Fibroblast of peridontal ligament (primary cell): ENCODE results near the gene ATXN2.
"Not testable (repeated sequence)": the region's sequence is repeated elsewhere in the genome, so short reads cannot be mapped to it uniquely, and the experiment has no call there.

Experiments used
- DNase-seq: peaks from one replicate; pipeline ENCODE4 v3.0.0-alpha.2; 2010; ENCODE audit errors: extremely low read depth

Gene ATXN2

DNA sequence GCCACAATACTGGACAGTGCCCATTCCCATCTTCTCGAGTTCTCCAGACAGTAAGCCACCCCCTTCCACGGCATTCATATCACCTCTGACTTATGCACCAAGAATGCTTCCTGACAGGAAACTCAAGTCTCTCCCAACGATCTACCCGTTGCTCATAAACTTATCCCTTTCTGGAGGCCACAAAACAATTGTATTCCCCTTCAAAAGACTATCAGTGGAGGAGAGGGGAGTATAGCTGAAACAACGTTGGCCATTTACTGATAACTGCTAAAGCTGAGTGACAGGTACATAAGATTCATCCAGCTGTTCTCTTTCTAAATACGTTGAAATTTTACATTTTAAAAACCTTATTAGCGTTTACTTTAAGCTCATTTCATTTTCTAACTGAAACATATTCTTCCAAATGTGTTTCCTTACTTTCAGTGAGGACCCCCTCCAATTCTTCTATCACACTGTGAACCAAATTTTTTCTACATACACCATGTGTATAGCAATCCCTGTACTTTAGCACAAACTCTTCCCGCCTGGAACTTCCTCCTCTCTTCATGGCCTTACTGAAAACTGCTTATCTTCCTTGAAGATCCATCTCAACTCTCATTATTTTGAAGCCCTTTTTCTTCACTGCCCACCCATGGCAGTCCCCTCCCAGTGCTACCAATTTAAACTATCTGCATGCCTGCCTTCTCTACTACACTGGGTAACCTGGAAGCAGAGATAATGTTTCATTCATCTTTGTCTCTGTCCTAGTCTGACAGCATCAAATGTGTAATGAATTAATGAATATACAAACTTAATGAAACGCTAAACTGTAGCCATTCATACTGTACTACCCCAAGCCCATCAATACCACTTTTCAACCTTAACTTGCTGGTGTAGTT is 28.8 kb downstream of the ATXN2 start:
- peak; percentile 74 for DNase-seq

DNA sequence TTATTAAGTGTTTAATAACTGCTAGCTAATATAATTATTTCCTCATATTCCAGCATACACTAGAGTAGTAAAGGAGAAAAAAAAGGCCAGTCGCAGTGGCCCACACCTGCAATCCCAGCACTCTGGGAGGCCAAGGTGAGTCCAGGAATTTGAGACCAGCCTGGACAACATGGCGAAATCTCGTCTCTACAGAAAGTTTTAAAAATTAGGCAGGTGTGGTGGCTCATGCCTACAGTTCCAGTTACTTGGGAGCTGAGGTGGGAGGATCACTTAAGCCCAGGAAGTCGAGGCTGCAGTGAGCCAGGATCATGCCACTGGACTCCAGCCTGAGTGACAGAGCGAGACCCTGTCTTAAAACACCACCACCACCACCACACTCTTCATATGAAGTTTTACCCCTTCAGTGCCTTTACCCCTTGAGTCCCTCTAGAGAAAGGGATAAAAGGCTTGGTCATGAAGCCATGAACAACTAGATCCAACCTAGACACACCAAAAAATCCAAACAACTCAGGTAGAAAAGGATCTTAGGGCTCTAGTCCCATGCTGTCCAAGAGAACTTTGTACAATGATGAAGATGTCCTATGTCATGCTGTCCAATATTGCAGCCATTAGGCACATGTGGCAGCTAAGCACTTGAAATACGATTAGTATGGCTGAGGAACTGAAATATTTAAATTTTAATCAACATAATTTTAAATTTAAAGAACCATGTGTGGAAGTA is 29.6 kb downstream of the ATXN2 start:
- no peak for DNase-seq

DNA sequence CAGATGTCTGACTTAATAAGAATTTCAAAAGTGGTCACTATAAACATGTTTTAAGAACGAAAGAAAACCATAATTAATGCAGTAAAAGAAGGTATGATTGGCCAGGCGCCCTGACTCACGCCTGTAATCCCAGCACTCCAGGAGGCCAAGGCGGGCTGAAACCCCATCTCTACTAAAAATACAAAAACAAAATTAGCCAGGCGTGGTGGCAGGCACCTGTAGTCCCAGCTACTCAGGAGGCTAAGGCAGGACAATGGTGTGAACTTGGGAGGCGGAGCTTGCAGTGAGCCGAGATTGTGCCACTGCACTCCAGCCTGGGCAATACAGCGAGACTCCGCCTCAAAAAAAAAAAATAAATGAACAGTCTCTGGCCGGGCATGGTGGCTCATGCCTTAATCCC is 38.3 kb downstream of the ATXN2 start:
- not testable (repeated sequence) for DNase-seq

DNA sequence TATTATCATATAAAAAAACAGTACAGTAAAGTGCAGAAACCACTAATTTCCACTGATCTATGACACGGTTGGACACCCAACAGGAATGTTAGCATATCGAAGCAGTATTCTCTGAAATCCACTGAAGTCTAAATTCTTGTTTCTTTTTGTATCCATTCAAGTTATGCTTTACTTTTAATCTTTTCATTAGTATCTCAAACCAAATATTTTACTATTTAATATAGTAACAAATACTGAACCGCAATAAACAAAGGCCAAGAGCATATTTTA is 41.1 kb downstream of the ATXN2 start:
- DNase-seq = peak; percentile 19

DNA sequence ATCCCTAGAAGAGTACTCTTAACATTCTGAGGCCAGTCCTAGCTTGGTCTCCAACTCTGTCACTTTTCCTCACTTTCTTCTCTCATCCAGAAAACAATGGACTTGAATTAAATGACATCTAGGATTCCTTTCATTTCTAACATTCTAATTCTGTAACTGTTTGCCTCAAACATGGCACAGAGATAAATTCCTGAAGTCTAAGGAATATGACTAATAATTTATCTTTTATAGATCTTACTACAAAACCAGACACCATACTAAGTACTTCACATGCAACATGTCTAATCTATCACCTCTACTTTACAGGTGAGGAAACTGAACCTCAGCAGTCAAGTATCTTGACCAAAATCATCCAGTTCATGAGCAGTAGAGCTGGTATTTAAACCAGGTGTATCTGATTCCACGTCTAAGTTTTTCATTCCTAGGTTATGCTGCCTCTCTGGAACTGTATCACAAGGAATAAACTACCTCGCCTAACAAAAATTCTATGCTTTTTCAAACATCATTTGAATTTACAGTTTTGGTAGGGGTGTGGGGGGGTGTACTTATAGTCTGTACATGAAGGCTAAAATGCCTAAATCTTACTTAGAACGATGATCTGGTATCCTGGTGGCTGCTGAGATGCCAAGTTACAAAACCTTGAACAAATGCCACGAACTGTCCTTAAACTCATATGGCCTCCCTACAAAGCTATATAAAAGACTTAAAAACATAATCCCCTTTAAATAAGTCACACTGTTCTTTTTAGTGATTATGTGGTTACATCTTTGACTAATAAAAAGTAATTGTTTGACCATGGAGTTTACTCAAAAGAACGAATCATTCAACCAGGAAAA is 41.6 kb downstream of the ATXN2 start:
- DNase-seq = no peak

DNA sequence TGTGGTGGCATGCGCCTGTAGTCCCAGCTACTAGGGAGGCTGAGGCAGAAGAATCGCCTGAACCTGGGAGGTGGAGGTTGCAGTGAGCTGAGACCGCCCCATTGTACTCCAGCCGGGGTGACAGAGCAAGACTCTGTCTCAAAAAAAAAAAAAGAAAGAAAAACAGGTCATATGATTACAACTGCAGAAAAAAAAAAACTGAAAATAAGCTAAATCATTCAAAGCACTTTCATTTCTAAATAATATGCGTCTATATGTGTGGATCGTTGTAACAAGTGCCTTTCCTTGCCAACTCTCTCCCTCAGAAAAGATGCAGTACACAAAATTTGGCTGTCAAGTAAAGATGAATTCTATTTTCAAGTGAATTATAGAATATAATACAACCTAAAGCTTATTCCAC is 42.4 kb downstream of the ATXN2 start:
- DNase-seq = no peak

DNA sequence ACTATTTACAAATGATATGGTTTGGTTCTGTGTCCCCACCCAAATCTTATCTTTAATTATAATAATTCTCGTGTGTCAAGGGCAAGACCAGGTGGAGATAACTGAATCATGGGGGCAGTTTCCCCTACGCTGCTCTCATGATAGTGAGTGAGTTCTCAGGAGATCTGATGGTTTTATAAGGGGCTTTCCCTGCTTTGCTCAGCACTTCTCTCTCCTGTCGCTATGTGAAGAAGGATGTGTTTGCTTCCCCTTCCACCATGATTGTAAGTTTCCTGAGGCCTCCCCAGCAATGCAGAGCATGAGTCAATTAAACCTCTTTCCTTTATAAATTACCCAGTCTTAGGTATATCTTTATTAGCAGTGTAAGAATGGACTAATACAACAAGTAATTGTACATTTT is 43.8 kb downstream of the ATXN2 start:
- not testable (repeated sequence) for DNase-seq

DNA sequence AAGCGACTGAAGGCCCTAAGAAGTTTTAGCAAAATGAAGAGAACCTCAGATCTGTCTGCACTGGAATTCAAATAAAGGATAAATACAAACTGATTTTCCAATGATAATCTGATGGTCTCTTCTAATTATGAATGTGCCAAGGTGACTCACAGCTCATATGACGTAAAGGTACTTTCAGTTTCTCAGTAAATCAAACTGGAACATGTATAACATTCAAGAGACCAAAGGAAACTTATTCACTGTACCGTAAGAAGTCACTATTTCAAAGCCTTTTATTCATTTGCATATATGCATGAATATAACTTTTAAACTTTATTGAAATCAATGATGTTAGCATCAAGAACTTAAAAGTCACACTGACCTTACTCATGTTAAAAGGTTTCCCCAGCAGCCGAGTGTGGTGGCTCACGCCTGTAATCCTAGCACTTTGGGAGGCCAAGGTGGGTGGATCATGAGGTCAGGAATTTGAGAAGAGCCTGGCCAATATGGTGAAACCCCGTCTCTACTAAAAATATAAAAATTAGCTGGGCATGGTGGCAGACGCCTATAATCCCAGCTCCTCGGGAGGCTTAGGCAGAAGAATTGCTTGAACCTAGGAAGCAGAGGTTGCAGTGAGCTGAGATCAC is 52.2 kb downstream of the ATXN2 start:
- no peak for DNase-seq

DNA sequence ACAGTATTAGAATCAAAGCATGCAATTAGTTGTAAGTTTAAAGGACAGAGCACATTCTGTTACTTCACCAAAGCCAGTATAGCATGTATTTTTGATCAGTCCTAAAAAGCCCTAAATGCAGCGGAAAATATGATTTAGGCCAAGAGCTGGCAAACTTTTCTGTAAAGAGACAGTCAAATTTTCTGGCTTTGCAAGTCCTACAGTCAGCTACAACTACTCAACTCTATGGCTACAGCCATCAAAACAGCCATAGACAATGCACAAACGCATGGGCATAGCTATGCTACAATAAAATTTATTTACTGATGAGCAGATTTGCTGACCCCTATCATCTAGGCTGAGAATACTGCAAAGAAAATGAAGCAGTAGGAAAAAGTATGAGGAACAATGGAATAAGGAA is 52.9 kb downstream of the ATXN2 start:
- DNase-seq = no peak

DNA sequence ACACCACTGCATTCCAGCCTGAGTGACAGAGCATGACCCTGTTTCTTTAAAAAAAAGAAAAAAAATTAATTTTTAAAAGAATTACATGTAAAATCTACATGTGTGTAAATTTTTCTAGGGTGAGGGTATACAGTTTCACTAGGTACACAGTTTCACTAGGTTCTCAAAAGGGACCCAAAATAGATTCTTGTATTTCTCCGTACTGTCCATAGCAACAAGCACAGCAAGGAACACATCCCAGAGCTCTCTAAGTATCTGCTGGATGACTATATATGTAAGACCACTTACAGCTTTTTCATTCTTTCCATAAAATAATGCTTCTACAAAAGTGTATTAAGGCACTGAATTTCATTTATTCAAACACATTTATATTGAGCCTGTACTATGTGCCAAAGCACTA is 55.1 kb downstream of the ATXN2 start:
- no peak for DNase-seq

DNA sequence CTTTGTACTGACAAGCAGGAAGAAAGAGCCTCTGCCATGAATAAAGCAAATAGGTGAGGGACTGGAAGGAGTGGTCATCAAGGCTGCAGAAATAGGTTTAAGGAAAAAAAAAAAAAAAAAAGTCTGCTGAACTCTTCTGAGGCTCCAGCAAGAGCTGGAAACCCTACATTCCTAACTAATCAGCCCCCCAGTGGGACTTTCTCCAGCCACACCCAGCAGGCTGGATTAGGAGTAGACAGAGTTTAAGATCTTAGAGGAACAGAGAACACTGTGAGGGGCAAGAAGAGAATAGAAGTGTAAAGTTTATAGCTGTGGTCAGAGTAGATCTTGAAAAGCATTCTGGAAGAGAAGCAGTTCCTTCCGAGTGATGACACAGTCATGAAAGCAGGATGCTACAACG is 66.4 kb downstream of the ATXN2 start:
- DNase-seq = peak; percentile 26

DNA sequence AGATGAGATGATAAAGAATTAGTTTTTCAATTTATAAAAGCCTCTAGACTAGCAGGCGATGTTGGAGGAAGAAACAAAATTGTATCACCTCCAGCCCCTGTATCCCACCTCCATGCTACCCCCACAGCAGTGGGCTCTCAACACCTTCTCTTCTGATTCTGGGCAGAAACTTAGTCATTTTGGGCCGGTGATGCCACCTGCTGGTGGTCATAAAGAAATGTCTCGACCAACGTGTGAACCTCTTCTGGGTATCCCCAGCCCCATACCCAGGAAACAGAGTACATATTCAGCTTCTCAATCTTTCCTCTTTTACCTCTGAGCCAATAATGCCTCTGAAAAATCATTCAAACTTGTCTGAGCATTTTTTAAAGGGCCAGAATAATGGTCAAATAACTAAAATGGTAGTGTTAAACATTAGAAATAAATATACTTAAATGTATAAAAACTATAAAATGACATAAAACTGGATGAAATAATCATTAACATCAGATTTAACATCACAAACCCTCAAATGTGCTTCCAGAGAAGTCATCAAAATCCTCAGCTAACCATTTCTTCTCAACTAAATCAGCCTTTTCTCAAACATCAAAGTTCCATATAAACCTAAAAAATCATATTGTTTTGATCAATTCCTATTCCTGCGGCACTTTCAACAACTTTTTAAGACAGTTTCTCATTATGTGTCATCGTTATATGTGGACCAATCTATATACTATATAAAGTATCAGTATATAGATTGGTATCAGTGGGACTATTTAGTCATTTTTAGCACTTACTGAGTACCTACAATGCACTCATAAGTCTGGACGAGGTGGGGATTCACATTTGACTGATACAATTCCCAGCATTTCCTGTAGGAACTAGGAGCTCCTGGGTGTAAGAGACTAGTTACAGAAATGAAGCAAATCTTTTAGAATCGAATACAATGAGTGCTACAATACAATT is 69.4 kb downstream of the ATXN2 start:
- peak; percentile 66 for DNase-seq

DNA sequence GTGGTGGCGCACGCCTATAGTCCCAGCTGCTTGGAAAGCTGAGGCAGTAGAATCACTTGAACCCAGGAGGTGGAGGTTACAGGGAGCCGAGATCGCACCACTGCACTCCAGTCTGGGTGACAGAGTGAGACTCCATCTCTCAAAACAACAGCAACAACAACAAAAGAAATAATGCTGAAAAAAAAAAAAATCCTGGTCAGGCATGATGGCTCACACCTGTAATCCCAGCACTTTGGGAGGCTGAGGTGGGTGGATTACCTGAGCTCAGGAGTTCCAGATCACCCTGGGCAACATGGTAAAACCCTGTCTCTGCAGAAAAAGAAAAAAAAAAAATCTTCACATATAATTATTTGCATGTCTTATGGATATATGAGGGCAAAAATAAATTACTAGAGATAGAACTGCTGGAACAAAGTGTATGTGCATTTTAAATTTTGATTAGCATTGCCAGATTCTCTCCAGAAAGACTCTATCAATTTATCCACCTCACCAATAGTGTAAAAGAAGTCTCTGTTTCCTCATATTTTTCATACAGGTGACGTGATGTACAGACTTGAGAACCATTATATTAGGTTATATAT is 75.4 kb downstream of the ATXN2 start:
- DNase-seq = no peak

DNA sequence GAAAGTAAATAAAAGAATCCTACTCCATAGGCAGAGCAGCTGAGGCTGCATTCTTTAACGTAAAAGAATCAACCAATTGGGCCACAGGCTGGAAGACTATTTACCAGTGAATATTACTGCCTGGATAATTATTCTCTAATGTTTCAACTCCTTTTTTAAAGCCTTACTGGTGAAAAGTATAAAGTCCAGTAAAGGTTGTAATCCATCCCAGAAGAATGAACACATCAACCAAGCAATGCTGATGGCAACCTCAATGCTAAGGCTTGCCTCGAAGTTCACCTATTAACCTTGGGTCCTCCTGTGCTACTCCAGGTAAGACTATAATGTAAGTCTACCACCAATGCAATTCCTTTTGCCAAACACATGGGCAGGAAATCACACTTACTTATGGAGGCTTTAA is 77.3 kb downstream of the ATXN2 start:
- no peak for DNase-seq

DNA sequence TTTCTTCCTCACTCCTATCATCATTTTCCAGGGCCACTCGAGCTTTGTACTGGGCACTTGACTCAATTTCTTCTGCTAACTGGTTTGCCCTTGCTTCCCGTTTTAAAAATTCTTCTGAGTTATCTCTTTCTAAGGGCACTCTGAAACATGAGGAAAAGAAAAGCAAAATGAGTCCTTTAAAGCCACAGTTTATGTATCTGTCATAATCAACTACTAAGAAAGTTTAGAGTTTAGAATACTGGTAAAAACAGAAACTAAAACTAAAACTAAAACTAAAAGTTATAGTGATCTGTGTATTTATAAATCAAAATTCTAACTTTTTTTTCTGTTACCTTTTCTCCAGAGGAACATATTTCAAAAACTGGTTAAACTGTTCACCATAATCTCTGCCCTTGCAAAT is 79.2 kb downstream of the ATXN2 start:
- no peak for DNase-seq

DNA sequence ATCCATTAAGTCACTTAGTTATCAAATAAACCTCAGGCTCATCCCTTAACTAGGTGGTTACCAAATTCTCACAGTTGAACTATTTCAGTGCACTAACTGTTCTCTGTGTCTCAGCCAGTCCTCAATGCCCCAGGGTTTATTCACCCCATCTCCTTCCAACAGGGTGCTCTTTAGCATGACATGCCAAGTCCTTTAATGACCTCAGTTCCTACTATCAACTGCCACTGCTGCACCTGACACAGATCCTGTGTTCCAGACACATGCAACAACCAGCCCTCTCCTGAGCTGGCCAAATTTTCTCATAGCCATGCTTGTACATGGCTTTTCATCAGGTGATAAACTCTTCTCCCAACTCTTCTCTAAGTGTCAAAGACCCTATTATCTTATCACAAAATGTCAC is 80.0 kb downstream of the ATXN2 start:
- no peak for DNase-seq

DNA sequence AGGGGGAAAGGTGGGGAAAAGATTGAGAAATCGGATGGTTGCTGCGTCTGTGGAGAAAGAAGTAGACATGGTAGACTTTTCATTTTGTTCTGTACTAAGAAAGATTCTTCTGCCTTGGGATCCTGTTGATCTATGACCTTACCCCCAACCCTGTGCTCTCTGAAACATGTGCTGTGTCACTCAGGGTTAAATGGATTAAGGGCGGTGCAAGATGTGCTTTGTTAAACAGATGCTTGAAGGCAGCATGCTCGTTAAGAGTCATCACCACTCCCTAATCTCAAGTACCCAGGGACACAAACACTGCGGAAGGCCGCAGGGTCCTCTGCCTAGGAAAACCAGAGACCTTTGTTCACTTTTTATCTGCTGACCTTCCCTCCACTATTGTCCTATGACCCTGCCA is 91.4 kb downstream of the ATXN2 start:
- not testable (repeated sequence) for DNase-seq

DNA sequence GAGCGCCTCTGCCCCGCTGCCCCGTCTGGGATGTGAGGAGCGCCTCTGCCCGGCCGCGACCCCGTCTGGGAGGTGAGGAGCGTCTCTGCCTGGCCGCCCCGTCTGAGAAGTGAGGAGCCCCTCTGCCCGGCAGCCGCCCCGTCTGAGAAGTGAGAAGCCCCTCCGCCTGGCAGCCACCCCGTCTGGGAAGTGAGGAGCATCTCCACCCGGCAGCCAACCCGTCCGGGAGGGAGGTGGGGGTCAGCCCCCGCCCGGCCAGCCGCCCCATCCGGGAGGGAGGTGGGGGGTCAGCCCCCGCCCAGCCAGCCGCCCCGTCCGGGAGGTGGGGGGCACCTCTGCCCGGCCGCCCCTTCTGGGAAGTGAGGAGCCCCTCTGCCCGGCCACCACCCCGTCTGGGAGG is 91.9 kb downstream of the ATXN2 start:
- not testable (repeated sequence) for DNase-seq

DNA sequence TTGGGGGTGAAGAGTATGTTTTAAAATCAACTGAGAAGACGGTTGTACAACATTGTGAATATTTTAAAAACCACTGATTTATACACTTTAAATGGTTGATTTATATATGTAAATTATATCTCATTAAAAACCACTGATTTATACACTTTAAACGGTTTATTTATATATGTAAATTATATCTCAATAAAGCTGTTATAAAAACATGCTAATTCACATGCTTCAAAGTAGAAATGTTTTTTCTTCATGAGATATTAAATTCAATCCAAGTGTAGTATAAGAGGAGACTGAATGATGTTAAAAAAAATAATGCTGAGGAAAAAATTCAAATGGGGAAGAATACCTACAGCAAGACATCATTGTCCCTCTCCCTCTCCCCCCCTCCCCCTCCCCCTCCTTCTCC is 92.9 kb downstream of the ATXN2 start:
- no peak for DNase-seq

DNA sequence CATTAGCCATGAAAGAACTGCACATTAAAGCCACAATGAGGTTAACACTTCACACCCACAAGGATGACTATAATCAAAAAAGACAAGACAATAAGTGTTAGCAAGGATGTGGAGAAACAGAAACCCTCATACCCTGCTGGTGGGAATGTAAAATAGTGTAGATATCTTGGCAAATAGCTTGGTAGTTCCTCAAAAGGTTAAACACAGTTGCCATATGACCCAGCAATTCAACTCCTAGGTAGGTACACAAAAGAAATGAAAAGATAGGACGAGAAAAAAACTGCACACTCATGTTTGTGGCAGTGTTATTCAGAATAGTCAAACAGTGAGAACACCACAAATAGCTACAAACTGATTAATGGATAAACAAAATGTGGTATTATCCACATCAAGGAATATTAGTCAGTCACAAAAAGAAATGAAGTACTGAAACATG is 93.5 kb downstream of the ATXN2 start:
- DNase-seq = no peak

DNA sequence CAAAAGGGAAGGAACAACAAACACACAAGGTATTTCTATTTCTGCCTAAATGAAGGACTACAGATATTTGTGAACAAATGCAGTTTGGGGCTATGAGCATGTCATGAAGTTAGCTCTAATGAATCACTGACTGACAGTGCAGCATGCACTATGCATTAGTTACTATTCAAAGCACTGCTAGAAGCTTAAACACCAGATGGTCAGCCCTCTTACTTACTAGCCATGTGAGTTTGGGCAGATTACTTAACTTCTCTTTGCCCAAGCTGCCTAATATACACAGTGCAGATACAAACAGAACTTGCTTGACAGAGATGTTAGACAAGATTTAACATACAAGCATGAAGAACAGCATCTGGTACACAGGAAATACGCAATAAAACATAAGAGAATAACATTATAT is 96.0 kb downstream of the ATXN2 start:
- DNase-seq = peak; percentile 34
